ENCODE results near the gene RSAD1.

GRCh38 chr17:50495217-50495823 lies 16.7 kb downstream of the RSAD1 start:
- TF ChIP-seq, protein P1, sequence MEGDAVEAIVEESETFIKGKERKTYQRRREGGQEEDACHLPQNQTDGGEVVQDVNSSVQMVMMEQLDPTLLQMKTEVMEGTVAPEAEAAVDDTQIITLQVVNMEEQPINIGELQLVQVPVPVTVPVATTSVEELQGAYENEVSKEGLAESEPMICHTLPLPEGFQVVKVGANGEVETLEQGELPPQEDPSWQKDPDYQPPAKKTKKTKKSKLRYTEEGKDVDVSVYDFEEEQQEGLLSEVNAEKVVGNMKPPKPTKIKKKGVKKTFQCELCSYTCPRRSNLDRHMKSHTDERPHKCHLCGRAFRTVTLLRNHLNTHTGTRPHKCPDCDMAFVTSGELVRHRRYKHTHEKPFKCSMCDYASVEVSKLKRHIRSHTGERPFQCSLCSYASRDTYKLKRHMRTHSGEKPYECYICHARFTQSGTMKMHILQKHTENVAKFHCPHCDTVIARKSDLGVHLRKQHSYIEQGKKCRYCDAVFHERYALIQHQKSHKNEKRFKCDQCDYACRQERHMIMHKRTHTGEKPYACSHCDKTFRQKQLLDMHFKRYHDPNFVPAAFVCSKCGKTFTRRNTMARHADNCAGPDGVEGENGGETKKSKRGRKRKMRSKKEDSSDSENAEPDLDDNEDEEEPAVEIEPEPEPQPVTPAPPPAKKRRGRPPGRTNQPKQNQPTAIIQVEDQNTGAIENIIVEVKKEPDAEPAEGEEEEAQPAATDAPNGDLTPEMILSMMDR (IDR thresholded peaks at IDR 0.05) = no peak
- no peak for TF ChIP-seq ZFX (IDR thresholded peaks at IDR 0.05; ENCODE audit: borderline replicate concordance)
